GM18505 (cell line): ENCODE results near the gene REM2.

ENCODE experiments used
- ATAC-seq: cut with Tn5 transposase; IDR thresholded peaks from one replicate; pipeline ENCODE4 v1.9.1; 2021; ENCODE audit not compliant: unreplicated experiment
- POLR2A ChIP-seq: IDR thresholded peaks from 4 replicates; pipeline ENCODE4 v1.6.1; 2011; ENCODE audit warnings: borderline replicate concordance; ENCODE audit not compliant: insufficient read depth, insufficient read length; ENCODE audit errors: extremely low read depth

Gene REM2

DNA sequence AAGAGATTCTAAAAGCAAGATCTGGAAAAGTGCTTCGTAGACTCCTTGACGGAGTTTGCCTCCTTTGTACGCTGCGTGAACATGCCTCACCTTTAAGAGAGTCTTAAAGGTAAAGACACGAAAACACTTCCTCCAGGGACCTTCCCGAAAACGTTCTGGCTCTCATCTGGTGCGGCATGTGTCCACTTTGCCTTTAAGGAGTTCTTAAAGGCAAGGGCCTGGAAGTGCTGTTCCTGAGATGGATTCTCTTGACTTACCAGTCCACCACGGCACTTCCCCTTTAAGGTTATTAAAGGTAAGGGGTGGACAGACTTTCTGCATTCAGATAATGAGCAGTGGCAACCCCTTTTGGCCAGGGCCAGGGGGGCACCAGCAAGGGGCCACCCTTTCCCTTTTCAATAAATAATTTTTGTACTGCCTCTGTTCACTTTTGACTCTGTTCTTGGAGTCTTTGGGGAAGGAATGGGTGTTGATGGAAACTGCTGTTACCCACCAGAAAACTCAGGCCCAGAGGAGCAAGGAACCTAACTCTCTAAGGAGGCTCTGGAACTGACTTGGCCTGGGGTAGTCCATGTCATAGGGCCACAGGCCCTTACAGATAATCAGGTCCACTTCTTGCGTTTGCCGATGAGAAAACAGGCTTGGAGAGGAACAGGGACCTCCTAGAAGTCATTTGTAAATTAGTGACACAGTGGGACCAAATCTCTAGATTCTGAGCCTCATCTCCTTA, 4.4 kb downstream of the REM2 start:
- peak; percentile 42 for ATAC-seq

DNA sequence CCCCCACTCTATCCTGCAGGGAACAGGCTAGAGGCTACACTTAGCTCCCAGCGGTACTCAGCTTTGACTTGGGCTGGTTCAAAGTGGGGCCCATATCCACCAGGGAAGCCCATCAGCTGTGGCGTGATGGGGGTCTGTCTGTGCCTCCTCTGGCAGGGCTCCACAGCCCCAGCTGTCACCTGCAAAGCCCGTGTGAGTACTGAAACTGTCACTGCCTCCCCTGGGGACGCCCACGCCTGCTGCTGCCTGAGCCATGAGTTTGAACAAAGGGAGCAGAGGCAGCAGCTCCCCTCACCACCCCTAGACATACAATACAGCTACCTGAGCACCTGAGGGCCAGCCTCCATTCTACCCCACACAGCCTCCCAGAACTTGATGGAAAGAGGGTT, 5.0 kb downstream of the REM2 start:
- peak; percentile 70 for TF ChIP-seq POLR2A
- ATAC-seq = peak; percentile 41

More for the DNA sequence above, 4.4 kb downstream of the REM2 start:
- no peak for TF ChIP-seq POLR2A

DNA sequence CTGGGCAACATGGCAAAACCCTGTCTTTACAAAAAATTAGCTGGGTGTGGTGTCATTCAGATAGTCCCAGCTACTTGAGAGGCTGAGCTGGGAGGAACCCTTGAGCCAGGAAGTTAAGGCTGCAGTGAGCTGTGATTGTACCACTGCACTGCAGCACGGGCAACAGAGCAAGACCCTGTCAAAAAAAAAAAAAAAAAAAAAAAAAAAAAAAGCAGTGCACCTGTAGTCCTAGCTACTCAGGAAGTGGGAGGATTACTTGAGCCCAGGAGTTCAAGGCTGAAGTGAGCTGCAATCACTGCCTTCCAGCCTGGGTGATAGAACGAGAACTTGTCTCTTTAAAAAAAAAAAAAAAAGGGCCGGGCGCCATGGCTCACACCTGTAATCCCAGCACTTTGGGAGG, 5.6 kb downstream of the REM2 start:
- TF ChIP-seq POLR2A = no peak

DNA sequence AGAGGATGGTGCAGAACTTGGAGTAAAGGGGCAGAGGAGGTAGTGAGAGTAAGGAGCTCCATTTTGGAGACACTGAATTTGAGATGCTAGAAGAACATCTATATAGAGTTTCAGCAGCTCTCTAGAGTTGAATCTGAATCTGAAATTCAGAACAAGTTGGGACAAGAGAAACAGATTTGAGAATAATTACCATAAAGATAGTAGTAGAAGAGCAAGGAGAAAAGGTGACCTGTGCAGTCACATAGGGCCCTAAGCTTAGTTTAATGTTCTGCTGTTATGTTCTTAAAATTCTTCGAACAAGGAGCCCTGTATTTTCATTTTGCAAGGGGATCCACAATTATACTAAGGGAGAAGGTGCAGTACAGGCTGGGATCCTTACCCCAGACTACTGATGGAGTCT, 7.4 kb downstream of the REM2 start:
- no peak for TF ChIP-seq POLR2A
- no peak for ATAC-seq

More for the DNA sequence above, 5.6 kb downstream of the REM2 start:
- ATAC-seq = no peak

DNA sequence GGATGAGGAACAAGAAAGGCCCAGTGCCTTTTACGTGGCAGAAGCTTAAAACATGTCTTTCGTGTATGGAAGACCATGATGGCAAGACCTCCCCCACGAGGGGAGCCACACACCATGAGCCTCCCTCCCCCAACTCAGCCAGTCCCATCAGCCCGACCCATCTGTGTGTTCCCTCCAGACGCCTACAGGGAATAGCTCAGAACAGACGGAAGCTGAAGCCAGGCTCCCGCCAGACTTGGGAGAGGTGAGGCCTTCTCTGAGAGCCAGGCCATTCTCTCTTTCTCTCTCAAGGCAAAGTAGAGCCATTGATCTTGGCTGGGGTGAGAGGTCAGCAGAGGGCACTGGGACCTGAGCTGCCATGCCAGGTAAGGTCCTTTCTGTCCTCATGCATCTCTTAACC, 9.5 kb downstream of the REM2 start:
- TF ChIP-seq POLR2A = no peak
- no peak for ATAC-seq

DNA sequence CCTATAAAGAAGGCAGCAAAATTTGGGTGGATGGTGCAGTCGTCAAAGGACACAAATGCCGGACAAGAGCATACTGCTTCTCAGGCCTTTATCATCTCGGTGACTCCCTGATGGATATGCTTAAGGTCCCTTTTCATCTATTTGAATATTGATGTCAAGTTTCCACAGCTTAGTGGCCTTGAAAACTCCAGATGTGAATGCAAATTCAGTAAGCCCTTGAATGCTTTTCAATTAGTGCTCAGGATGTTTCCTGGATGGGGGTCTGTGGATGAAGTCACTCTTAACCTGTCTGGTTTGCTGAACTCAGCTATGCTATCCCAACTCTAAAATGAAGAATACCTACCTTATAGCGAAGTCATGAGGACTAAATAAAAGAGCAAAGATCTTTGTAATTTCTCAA, 10.7 kb downstream of the REM2 start:
- no peak for TF ChIP-seq POLR2A
- no peak for ATAC-seq

DNA sequence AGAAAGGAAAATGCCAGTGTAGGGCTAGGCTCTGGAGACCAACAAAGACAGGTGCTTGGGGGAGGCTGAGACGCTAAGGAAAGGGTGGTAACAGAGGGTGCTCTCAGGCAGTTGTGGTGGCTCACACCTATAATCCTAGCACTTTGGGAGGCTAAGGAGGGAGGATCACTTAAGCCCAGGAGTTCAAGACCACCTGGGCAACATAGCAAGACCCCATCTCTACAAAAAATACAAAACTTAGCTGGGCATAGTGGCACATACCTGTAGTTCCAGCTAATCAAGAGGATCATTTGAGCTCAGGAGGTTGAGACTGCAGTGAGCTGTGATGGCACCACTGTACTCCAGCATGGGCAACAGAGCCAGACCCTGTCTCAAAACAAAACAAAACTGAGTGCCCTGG, 12.4 kb downstream of the REM2 start:
- no peak for TF ChIP-seq POLR2A

DNA sequence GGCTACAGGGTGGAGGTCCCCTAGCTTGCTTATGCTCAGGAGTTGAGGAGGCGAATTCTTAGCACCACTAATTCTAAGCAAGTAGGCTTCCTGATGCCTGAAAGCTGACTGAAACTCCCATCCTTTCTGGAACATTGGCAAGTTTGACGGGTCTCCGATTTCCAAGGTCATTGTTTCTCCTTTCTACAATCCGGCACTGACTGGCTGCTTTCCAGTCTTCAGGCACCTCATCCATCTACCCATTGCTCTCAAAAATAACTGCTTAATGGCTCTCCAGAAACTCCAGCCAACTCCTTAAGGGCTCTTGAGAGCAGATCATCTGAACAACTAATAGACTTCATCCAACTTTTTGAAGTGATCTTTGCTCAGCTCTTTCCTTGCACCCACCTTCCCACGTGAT, 13.3 kb downstream of the REM2 start:
- no peak for ATAC-seq
- no peak for TF ChIP-seq POLR2A

More for the DNA sequence above, 12.4 kb downstream of the REM2 start:
- ATAC-seq = no peak

DNA sequence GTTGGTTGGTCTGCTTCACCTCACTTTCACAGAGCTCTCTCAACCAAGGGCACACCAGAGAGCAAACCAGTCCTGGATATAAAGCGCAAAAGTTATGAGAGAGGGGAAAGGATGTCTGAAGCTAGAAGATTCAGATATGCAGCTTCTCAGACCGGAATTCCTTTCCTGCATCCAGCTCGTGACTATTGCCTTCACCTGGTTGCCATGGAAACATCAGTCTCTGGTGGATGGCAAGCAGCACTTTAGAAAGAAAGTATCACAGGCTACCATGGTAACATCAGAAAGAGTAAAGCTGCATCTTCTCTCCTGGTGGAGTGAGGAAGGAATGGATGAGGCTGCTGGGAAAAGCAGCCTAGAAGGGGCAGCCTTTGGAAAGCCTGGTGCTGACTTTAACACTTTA, 13.7 kb downstream of the REM2 start:
- no peak for ATAC-seq
- no peak for TF ChIP-seq POLR2A

DNA sequence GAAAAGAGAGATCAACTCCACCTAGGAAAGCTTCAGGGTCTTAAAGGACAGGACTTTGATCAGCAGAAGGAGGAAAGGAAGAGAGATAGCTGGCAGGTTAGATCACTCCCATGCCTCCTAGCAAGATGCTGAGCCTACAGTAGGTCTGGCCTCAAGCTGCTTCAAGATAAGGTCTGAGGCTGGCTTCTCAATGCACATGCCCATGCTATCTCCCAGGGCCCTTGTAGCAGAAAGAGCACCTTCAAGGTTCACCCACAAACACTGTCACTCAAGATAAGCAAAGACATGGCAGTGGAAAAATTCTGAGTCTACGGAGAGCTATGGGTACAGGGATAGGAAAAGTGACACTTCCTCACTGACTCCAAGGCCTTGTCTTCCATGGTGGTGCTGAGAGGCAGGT, 14.3 kb downstream of the REM2 start:
- ATAC-seq = no peak
- TF ChIP-seq POLR2A = no peak

DNA sequence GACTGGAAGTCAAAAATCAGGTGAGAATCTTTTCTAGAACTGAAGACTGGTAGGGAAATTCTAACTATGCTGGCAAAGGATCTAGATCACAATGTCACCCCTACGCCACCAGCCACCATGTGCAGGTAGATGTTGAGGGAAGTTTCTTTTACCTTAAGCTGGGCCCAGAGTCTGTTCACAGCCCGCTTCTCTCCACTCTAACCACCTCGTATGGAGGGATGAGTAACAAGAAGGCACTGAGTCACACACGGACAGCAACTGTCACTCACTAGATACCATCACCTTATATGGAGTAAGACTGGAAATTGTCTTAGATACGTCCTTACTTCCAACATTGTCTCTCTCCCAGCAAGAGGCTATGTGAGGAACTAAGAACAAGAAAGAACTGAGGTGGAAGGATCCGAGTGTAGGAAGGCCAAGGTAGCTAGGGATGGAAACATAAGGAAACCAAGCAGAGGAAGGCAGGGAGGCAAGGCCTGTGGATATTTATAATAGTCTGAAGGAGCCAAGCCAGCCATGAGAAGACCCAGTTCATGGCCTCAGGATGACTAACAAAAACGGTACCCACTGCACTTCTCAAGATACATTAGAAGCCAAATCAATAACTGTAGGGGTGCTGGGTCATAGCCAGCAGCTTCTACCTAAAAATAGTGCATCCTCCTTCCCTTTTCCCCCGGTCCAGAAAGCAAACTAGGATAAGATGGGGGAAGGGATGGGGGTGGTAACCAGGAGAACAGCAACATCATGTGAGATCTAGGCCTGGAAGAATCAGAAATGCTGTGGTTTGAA, 15.5 kb downstream of the REM2 start:
- ATAC-seq = no peak
- no peak for TF ChIP-seq POLR2A

DNA sequence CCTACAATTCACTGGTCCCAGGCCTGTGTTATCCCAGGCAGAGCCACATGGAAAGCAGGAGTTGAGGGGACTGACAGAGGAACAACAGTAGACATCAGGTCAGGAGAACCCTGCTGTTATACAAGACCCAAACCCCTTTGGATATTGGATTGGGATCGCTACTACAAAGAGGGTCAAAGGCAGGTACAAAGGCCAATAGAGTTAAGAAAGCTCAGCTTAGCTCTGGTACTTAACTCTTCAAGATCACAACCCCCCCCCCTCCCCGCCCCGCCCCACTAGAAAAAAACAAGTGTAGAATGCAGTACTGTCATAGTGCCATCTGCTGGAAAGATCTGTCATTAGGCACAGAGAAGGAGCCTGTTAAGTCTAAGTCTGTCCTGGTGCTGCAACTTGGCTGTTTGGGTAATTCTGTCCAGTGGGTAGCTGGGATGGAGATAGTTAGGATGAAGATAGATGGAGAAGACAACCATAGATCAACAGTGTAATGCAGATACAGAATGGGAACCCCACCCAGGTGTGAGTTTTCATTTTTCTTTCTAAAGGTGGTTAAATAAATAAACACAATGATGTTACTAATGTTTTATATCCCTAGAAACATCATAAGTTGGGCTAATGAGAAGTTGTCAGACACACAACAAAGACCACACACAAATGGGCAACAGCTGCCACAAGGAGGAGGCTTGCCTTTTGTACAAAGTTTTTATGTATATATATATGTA, 17.2 kb downstream of the REM2 start:
- no peak for ATAC-seq
- no peak for TF ChIP-seq POLR2A

DNA sequence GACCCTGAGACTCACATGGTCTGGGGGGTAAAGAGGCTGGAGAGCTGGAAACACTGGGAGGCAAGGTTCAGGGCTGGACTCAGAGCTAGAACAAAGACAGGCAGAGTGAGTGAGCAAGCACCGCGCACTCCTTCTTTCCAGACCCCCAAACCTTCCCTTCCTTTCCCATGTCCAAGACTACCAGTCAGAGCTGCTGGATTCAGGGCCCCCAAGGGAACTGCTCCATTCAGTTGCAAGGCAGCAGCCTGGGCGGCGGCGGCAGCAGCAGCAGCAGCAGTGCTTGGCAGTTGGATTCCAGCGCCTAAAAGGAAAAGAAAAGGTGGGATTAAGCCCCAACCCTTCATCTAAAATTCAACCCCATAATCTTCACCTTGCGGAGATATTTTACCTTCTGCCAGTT, 18.8 kb downstream of the REM2 start:
- no peak for TF ChIP-seq POLR2A
- no peak for ATAC-seq

DNA sequence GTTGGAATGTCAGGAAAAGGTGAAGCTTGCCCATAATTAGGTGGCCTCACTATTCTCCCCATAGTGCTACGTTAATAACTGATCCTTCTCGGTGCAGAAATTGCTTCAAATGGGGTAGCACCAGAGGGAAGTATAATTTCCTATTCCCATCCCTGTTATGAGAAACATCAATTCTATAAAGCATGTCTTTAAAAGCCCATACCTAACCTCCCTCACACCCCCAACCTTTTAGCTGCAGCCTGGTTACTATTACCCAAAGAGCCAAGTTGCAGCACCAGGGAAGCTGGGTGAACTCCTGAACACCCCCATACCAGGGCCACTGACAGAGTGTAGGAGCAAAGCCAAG, 20.7 kb downstream of the REM2 start:
- no peak for TF ChIP-seq POLR2A
- ATAC-seq = no peak

DNA sequence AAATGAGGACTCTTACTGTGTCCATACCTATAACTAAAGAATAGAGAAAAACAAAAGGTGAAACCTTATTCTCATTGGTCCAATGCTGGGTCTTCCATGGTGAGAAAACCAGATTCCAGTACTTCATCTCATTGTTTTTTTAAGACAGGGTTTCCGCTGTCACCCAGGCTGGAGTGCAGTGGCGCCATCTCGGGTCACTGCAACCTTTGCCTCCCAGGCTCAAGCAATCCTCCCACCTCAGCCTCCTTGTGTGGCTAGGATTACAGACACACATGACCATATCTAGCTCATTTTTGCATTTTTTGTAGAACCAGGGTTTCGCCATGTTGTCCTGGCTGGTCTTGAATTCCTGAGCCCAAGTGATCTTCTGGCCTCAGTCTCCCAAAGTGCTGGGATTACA, 22.6 kb downstream of the REM2 start:
- no peak for TF ChIP-seq POLR2A
- ATAC-seq = no peak

DNA sequence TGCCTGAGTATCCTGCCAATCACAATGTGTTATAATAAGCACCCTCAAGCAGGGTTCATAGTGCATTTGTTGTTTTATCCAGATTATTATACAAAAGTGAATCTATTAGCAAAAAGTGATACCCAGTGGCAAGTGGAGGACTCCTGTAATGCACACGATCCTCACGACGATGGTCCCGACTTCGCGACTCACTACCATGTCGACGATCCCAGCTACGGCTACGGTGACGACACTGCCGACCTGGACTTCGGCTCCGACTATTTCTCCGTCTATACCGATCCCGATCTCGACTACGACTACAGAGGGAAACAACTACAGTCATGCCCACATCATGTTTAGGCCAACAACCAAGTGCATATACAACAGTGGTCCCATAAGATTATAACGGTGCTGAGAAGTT, 23.1 kb downstream of the REM2 start:
- no peak for ATAC-seq
- TF ChIP-seq POLR2A = no peak
